DMS53 (cell line): ENCODE results near the gene PAPSS2.
A peak's percentile ranks its signal among the peaks of the same experiment; 100 is the strongest.
"Not testable (repeated sequence)": the region's sequence is repeated elsewhere in the genome, so short reads cannot be mapped to it uniquely, and the experiment has no call there.

ENCODE experiments used
- DNase-seq: peaks from one replicate; lab custom pipeline; 2025; lab: John Stamatoyannopoulos, UW

The PAPSS2 gene

GRCh38 chr10:87706731-87707130 lies 47.1 kb downstream of the PAPSS2 start:
- DNase-seq = no peak

GRCh38 chr10:87707254-87707653 lies 47.6 kb downstream of the PAPSS2 start:
- no peak for DNase-seq

GRCh38 chr10:87712913-87713616 lies 53.4 kb downstream of the PAPSS2 start:
- DNase-seq = no peak

GRCh38 chr10:87713707-87714106 lies 54.0 kb downstream of the PAPSS2 start:
- DNase-seq = no peak

GRCh38 chr10:87715552-87716347 lies 56.1 kb downstream of the PAPSS2 start:
- no peak for DNase-seq

GRCh38 chr10:87716348-87716670 lies 56.6 kb downstream of the PAPSS2 start:
- no peak for DNase-seq

- no peak for DNase-seq
These were observed 61.0 kb downstream of the PAPSS2 start for GRCh38 chr10:87720665-87721064.

GRCh38 chr10:87721781-87722180 lies 62.1 kb downstream of the PAPSS2 start:
- DNase-seq = no peak

GRCh38 chr10:87722716-87723115 lies 63.0 kb downstream of the PAPSS2 start:
- DNase-seq = no peak

GRCh38 chr10:87723500-87723899 lies 63.8 kb downstream of the PAPSS2 start:
- no peak for DNase-seq

- DNase-seq = no peak
These were observed 65.1 kb downstream of the PAPSS2 start for GRCh38 chr10:87724789-87725188.

GRCh38 chr10:87729940-87730339 lies 70.3 kb downstream of the PAPSS2 start:
- DNase-seq = no peak

GRCh38 chr10:87733081-87733480 lies 73.4 kb downstream of the PAPSS2 start:
- no peak for DNase-seq

- DNase-seq = peak; percentile 58
These were observed 75.5 kb downstream of the PAPSS2 start for GRCh38 chr10:87734987-87735827.

- DNase-seq = not testable (repeated sequence)
These were observed 78.6 kb downstream of the PAPSS2 start for GRCh38 chr10:87738253-87738652.

GRCh38 chr10:87739703-87740102 lies 80.0 kb downstream of the PAPSS2 start:
- no peak for DNase-seq

GRCh38 chr10:87740254-87740655 lies 80.6 kb downstream of the PAPSS2 start:
- DNase-seq = no peak

- DNase-seq = peak; percentile 9
These were observed 83.4 kb downstream of the PAPSS2 start for GRCh38 chr10:87742992-87743610.

- no peak for DNase-seq
These were observed 84.9 kb downstream of the PAPSS2 start for GRCh38 chr10:87744606-87745005.

GRCh38 chr10:87746911-87747310 lies 87.2 kb downstream of the PAPSS2 start:
- no peak for DNase-seq

GRCh38 chr10:87748244-87748643 lies 88.6 kb downstream of the PAPSS2 start:
- DNase-seq = not testable (repeated sequence)

GRCh38 chr10:87750001-87750671 lies 90.5 kb downstream of the PAPSS2 start:
- DNase-seq = no peak
